Measurements from ENCODE around the gene IL1RAPL2. TPM values are rescaled to one million over a fixed set of nuclear protein-coding genes. Genes with fewer than 3 reads are reported as not detected.

Gene IL1RAPL2
- total and polyA plus RNA-seq, 2 donors (not counting 1 experiment from before 2014, with no cell fraction given): not detected

- no peak overlapping the region for H3K27ac ChIP-seq (ENCODE audit: low read length in 2 of 2)
- no peak overlapping the region for H2AFZ ChIP-seq (ENCODE audit: insufficient read depth, low read depth, low read length, poor library complexity, severe bottlenecking)
- ChIA-PET POLR2A (no interaction called here), CTCF (no interaction called here)
- ATAC-seq (ENCODE audit: low read depth): no peak
- H3K4me2 ChIP-seq (replicated peaks; ENCODE audit: low read depth, low read length, poor library complexity, severe bottlenecking): no peak overlapping the region
- no peak for DNase-seq
- no peak overlapping the region for H3K4me3 ChIP-seq (ENCODE audit: control extremely low read depth in 1 of 5, extremely low read depth in 1 of 5, insufficient read depth in 1 of 5, low read depth in 2 of 5, low read length in 4 of 5)
- H3K4me1 Mint-ChIP-seq: no peaks in the 10 kb centered on the region
- no peaks in the 10 kb centered on the region for H3K27me3 ChIP-seq (replicated peaks in 1 of 4; ENCODE audit: control extremely low read depth in 1 of 4, control insufficient read depth in 3 of 4, insufficient read depth in 4 of 4, low read length in 3 of 4)
- H3K36me3 ChIP-seq (replicated peaks in 1 of 2; ENCODE audit: control extremely low read depth in 1 of 2, control insufficient read depth in 1 of 2, extremely low read depth in 1 of 2, insufficient read depth in 2 of 2, low read length in 1 of 2): no peaks in the 10 kb centered on the region
- TF ChIP-seq, protein P1, sequence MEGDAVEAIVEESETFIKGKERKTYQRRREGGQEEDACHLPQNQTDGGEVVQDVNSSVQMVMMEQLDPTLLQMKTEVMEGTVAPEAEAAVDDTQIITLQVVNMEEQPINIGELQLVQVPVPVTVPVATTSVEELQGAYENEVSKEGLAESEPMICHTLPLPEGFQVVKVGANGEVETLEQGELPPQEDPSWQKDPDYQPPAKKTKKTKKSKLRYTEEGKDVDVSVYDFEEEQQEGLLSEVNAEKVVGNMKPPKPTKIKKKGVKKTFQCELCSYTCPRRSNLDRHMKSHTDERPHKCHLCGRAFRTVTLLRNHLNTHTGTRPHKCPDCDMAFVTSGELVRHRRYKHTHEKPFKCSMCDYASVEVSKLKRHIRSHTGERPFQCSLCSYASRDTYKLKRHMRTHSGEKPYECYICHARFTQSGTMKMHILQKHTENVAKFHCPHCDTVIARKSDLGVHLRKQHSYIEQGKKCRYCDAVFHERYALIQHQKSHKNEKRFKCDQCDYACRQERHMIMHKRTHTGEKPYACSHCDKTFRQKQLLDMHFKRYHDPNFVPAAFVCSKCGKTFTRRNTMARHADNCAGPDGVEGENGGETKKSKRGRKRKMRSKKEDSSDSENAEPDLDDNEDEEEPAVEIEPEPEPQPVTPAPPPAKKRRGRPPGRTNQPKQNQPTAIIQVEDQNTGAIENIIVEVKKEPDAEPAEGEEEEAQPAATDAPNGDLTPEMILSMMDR (IDR thresholded peaks at IDR 0.05): no peak
- TF ChIP-seq EZH2 (IDR thresholded peaks at IDR 0.05; ENCODE audit: borderline replicate concordance, insufficient read depth, low read depth, low read length, poor library complexity, severe bottlenecking): no peak
- H3K79me2 ChIP-seq (ENCODE audit: control insufficient read depth, insufficient read depth, low read length): no peaks in the 10 kb centered on the region
- no peak overlapping the region for H3K27ac Mint-ChIP-seq
- no peaks in the 10 kb centered on the region for H3K4me1 ChIP-seq (ENCODE audit: control insufficient read depth in 2 of 2, insufficient read depth in 2 of 2, low read length in 2 of 2)
- no peak overlapping the region for H3K9ac ChIP-seq (ENCODE audit: low read length)
- H3K27me3 Mint-ChIP-seq: no peaks in the 10 kb centered on the region
- intact Hi-C loops (cut with micrococcal nuclease): no loop called here
- H4K20me1 ChIP-seq (ENCODE audit: control insufficient read depth, insufficient read depth, low read length, poor library complexity, severe bottlenecking): no peaks in the 10 kb centered on the region
- H3K9me3 ChIP-seq (ENCODE audit: control extremely low read depth in 1 of 3, control insufficient read depth in 2 of 3, insufficient read depth in 1 of 3, low read length in 2 of 3): peaks cover 0 to 7% (median 0%) of the 10 kb centered on the region in 3 donors
- H3K4me3 Mint-ChIP-seq: no peak overlapping the region
- whole genome bisulfite sequencing (ENCODE audit: insufficient coverage): no CpG with 5 or more reads among the region's 1 CpG
- no peaks in the 10 kb centered on the region for H3K9me3 Mint-ChIP-seq (ENCODE audit: insufficient read depth)
These were observed 550.5 kb downstream of the IL1RAPL2 start for GRCh38 chrX:105116486-105116885.

DNA sequence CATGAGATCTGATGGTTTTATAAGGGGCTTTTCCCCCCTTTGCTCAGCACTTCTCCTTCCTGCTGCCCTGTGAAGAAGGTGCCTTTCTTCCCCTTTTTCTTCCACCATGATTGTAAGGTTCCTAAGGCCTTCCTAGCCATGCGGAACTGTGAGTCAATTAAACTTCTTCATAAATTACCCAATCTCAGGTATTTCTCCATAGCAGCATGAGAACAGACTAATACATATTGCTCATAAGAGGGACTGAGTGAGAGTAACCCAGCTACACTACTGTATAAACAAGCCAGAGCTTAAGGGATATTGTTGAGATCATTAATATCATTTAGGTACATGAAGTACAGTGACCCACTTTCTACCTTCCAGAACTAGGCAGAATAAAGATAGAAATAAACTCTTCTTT, 551.6 kb downstream of the IL1RAPL2 start:
- DNase-seq: no peak
- Histone ChIP-seq H3K36me3 (replicated peaks in 1 of 2; ENCODE audit: control extremely low read depth in 1 of 2, control insufficient read depth in 1 of 2, extremely low read depth in 1 of 2, insufficient read depth in 2 of 2, low read length in 1 of 2) (no peaks in the 10 kb centered on the region), H3K79me2 (ENCODE audit: control insufficient read depth, insufficient read depth, low read length) (no peaks in the 10 kb centered on the region), H3K27me3 (replicated peaks in 1 of 4; ENCODE audit: control extremely low read depth in 1 of 4, control insufficient read depth in 3 of 4, insufficient read depth in 4 of 4, low read length in 3 of 4) (no peaks in the 10 kb centered on the region), H3K4me3 (ENCODE audit: control extremely low read depth in 1 of 5, extremely low read depth in 1 of 5, insufficient read depth in 1 of 5, low read depth in 2 of 5, low read length in 4 of 5) (no peak overlapping the region), H3K9me3 (ENCODE audit: control extremely low read depth in 1 of 3, control insufficient read depth in 2 of 3, insufficient read depth in 1 of 3, low read length in 2 of 3) (peaks cover 0 to 7% (median 0%) of the 10 kb centered on the region in 3 donors), H3K4me1 (ENCODE audit: control insufficient read depth in 2 of 2, insufficient read depth in 2 of 2, low read length in 2 of 2) (no peaks in the 10 kb centered on the region), H4K20me1 (ENCODE audit: control insufficient read depth, insufficient read depth, low read length, poor library complexity, severe bottlenecking) (no peaks in the 10 kb centered on the region), H3K27ac (ENCODE audit: low read length in 2 of 2) (no peak overlapping the region), H3K9ac (ENCODE audit: low read length) (no peak overlapping the region), H2AFZ (ENCODE audit: insufficient read depth, low read depth, low read length, poor library complexity, severe bottlenecking) (no peak overlapping the region), H3K4me2 (replicated peaks; ENCODE audit: low read depth, low read length, poor library complexity, severe bottlenecking) (no peak overlapping the region)
- H3K4me3 Mint-ChIP-seq: no peak overlapping the region
- WGBS (ENCODE audit: insufficient coverage): no CpG with 5 or more reads among the region's 1 CpG
- CTCF ChIA-PET: no interaction called here
- ATAC-seq (ENCODE audit: low read depth): no peak
- no peak overlapping the region for H3K27ac Mint-ChIP-seq
- POLR2A ChIA-PET: no interaction called here
- intact Hi-C loops (cut with micrococcal nuclease): no loop called here
- H3K27me3 Mint-ChIP-seq: no peaks in the 10 kb centered on the region
- TF ChIP-seq, protein P1 (IDR thresholded peaks at IDR 0.05): no peak
- no peak for TF ChIP-seq EZH2 (IDR thresholded peaks at IDR 0.05; ENCODE audit: borderline replicate concordance, insufficient read depth, low read depth, low read length, poor library complexity, severe bottlenecking)
- H3K9me3 Mint-ChIP-seq (ENCODE audit: insufficient read depth): no peaks in the 10 kb centered on the region
- no peaks in the 10 kb centered on the region for H3K4me1 Mint-ChIP-seq

Measured in B cell (primary cell).